Activated gamma-delta T cell (primary cell): ENCODE data around the gene TMEM11.

Source experiments
- DNase-seq: peaks from one replicate; lab custom pipeline; 2025; lab: John Stamatoyannopoulos, UW

The TMEM11 gene

DNA sequence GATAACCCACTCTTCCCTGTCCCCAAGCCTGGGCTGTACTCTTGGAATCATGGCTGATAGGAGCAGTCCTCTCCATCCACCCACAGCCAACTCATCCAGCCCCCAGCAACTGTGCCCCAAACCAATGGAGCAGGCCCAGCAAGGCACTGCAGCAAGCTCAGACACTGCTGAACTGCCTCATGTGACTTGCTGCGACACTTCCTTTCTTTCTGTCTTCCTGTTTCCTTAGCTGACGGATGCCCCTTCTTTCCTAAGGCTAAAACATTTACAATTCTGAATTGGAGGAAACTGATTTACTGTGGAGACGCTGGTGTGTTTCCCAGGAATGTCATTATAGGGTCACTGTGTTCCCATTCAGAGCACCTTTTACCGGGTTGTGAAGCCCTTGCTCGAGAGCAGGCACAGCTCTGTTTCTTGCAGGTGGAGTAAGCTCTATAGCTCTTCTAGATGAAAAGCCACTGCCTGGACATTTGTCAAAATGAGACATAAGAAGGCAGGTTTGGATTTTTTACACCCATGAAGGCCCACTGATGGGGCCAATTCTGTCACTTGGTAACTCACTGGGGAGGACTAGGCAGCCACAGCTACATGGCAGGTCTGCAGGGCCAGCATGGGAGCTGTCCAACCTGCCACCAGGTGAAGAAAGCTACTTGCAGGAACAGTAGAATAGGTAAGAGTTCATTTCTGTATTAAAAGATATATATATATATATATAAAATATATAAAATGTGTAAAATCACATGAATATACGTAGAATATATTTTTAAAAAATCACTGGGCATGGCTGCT lies 27.4 kb downstream of the TMEM11 start:
- no peak for DNase-seq

DNA sequence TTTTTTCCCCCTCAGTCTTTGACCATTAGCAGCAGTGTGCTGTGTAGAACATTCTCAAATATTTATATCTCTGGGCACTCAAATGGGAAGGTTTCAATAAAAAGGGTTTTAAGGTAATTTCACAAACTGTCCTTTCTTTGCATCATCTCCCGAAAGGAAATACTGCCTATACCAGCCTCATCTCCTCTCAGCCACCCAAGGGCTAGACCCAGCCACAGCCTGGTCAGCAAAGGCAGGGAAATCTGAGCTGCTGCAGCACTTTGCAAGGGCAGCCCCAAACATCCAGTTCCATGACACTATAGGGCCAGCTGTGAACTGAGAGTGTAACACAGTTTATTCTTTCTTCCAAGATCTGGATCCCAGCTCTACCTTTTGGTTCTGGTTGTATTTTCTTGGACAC lies 28.9 kb downstream of the TMEM11 start:
- no peak for DNase-seq

DNA sequence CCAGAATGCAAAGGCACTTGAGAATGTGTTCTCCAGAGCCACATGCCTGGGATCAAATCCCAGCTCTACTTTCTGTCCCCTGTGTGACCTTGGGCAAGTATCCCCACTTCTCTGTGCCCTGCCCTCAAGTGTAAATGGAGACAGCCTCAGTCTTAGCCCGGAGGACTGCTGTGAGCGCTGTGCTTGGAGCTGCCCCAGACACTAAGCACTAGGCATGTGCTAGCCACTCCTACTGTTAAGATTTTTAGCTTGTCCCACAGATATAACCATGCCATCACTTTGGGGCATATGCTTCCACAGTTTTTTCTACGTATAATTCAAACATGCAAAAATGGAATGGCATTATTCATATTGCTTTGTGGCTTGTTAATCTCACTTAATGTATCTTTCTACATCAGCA lies 29.4 kb downstream of the TMEM11 start:
- DNase-seq, result no peak

DNA sequence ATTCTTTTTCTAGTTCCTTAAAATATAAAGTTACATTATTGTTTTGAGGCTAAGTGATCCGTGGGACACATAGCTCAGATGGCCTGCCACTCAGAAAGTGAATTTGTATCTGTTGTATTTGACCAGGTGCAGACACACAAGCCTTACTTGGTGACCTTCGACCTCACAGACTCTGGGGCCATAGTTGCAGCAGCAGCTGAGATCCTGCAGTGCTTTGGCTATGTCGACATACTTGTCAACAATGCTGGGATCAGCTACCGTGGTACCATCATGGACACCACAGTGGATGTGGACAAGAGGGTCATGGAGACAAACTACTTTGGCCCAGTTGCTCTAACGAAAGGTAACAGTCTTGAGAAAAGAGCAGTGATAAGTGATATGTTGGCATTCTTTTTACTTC lies 30.5 kb downstream of the TMEM11 start:
- no peak for DNase-seq

DNA sequence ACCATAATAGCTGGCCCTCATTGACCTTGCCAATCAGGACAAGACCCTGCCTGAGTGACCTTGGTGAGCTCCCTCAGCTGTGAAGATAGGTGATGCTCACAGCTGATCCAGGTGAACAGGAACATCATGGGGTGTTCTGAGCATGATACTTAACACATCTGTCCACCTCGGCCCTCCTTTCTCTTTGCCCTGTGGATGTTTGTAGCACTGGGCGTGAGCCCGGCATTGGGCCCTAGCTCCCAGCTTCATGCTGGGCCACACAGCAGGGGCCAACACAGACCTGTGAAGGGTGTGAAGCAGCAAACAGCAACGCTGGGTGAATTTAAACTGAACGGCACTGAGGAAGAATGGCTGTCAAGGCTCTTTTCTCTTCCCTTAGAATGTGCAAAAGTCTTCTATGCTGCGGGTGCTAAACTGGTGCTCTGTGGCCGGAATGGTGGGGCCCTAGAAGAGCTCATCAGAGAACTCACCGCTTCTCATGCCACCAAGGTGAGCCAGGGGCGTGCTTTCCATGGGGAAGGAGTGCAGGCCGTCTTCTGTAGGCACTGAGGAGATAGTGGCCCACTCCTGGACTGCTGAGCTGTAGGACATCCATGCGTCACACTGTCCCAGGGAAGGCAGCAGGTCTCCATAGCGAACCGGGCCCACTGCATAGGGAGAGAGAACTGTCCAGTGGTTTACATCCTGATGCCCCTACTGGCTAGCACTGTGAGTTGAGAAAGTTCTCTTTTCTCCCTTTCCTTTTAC lies 35.9 kb downstream of the TMEM11 start:
- DNase-seq, result no peak

DNA sequence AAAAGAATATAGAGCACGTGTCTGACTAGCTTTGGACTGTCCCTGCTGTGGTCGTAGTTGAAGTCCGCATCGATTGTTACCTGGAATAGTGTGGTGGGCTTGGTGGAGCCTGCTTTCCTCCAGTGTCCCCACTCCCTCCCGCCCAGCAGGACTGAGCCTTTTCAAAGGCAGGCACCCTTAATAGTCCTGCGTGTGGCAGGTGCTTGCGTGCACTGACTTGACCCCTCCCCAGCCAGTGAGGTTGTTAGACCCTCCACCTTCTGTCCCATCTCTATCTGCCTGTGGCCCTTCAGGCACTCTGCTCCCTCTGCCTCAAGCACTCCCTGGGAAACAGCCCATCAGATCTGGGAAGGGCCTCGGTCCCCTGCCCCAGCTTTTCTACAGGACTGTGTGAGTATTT lies 36.6 kb downstream of the TMEM11 start:
- no peak for DNase-seq

DNA sequence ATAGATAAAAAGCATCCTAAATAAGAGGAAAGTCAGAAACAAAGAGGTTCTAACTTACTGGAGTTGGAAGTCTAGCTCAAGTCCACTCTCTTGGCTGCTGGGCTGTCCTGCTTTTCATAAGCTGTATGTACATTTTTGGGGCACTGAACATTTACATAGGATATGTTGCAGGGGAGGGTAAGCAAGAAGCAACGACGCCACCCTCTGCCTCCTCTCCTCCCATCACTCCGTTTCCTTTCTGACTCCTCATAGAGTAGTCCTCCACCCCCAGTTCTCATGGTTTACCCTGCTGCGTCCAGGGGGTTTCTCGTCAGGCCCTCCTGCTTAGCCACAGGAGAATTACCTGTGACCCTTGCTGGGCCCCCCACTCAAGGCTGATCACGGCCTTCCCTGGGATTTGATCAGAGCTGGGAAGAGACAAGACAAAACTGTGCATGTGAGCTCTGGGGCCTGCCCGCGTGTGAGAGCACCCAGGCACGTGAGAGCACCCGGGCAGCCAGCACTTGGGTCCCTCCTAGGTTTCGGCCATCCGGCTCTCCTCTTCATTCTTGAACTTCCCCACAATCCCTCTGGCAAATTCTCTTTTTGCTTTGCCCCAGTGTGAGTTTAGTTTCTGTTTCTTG lies 37.1 kb downstream of the TMEM11 start:
- DNase-seq, result no peak

DNA sequence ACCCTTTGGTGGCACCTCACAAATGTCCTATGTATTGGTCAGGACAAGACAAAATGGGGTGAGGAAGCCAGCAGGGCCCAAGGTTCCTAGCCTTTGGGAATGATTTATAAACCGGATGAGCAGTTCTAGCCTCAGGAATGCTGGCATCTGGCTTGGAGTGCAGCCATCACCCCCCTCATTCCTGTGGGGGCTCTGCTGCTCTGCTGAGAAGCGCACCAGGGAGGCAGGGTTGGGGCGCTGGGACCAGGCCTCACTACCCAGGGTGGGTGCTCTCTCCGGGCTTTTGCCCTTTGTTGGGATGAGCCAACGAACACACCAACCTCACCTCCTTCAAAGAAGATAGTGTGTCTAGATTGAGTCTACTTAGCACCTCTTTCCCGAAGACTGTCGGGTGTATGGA lies 39.2 kb downstream of the TMEM11 start:
- DNase-seq, result no peak

DNA sequence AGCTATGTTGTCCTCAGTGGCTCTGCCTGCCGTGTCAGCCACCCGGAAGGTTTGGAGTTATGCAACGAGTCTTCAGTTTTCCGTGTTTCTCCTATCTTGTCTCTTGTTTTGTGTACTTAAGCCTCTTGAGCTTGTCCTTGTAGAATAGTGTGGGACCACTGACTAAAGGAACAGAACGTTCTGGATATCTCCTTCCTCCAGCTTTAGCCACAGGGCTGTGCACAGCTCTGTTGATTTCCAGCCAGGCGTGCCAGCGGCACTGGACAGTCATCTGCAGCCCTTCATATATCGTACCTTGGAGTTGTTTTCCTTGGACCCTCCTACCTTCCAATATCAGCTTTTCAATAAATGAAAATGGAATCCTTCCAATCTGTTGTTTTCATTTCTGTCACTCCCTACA lies 39.8 kb downstream of the TMEM11 start:
- DNase-seq, result no peak

DNA sequence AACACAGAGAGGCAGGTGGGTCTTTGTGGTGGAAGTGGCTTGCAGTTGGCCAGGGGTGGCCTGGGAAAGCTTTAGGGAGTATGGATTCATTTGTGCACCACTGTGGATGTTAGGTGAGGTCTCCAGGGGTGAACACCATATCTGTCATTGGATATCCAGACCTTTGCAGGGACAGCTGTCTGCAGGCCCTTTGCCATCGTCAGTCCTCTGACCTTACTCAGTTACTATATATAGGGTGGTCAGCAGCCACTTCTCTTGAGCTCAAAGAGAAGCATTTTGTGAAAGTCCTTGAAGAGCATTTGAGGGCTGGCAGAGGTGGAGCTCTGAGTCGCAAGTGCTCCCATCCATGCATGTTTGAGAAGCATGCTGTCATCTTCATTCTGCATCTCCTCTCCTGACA lies 40.4 kb downstream of the TMEM11 start:
- DNase-seq, result no peak

DNA sequence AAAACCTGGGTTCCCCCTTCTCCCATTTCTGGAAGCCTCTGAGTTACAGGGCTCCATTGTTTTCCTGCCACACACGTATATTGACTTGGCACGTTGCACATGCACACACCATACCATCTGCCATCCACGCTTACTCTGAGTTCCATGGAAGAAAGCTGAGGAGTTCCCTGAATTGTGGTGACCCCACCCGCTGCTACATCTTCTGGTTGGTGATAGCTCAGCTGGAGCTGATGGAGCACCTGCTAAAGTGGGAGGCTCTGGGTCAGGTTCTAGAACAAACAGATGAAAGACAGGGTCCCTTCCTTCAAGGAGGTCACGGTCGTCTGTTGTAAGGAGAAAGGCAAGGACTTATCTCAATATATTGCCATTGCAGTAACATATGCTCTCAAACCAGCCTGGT lies 41.1 kb downstream of the TMEM11 start:
- DNase-seq, result no peak

DNA sequence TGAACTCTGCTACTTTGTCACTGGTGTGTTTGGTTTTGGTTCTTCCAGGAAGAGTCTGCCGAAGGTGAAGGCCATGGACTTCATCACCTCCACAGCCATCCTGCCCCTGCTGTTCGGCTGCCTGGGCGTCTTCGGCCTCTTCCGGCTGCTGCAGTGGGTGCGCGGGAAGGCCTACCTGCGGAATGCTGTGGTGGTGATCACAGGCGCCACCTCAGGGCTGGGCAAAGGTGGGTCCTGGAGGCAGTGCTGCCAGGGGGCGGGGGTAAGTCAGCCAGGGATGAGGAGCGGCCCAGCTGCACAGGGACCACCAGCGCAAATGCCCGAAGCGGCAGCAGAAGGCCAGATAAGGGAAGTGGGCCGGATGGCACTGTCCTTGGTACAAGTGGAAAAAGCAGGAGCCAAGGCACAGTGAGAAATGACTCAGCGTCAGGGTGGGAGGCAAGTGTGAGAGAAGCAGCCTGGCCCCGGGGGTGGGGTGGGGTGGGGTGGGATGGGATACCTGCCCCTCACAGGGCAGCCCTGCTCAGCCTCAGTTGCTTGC lies 41.9 kb downstream of the TMEM11 start:
- DNase-seq, result no peak

DNA sequence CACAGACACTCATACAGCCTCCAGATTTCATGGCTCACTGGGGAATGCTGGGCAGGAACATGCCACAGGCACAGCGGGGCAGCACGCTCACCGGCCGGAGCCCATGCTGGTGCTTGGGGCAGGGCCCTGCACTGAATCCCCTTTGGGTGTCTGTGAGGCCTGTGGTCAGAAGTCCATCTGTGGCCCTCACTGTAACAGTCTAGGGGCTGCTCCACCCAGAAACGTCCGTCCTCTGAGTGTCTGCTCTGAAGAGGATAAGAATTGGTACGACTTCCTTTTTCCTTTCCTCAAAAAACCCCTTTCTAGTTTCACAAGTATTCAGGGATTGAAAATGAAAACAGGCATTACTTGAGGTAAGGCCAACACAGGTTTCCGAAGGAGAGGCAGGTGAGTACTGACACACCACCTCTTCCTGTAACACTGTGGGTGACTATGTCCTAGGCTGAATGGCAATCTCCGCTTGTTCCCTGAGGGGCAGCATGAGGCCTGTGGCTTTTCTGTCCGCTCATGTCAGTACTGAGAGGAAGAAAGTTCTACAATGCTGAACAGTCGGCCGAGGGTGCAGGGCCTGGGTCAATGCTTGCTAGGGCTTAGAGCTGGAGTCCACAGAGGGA lies 42.5 kb downstream of the TMEM11 start:
- no peak for DNase-seq

DNA sequence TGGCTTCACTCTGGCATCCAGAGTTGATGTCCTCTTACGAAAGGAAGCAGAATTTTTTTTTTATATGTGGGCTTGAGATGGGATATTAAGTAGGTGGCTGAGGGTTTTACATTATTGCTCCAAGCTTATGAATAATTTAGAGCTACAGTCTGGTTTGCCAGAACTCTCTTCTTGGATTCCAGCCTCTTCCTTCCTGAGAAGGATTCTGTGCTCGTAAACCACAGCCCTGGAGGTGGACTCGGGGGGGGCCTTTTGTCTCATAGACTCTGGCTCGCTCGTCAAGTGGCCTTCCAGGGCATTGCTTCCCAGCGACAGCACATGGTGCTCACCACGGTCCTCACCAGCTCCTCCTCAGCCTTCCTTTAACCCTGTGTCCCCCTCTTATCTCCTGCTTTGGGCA lies 43.2 kb downstream of the TMEM11 start:
- DNase-seq, result no peak

DNA sequence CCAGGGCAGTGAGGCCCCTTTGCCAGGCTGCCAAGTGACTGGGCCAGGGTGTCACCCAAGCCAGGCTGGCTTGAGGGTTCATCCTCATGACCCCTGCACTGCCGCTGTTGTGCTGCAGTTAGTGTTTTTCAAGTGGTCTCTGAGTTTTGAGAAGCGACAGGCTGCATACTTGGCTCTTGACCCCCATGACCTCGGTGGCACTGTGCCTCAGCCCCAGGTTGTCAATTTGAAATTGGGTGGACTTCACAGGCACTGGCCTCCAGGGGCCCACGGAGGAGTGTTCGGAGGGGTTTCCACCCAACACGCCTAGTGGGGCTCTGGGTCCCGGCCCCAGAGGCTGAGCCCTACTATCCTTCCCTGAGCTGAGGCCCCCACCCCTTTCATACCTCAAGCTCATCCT lies 44.5 kb downstream of the TMEM11 start:
- no peak for DNase-seq

DNA sequence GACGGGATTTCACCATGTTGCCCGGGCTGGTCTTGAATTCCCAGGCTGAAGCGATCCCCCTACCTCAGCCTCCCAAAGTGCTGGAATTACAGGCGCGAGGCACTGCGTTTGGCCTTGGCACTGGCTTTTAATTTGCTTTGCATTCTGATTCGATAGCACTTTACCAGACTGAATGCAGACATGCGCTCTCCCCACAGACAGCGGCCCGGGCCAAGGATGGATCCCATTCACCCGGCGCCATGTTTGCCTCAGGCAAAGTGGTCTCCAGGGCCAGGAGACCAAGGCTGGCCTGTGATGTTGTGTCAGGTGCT lies 45.5 kb downstream of the TMEM11 start:
- DNase-seq, result no peak

DNA sequence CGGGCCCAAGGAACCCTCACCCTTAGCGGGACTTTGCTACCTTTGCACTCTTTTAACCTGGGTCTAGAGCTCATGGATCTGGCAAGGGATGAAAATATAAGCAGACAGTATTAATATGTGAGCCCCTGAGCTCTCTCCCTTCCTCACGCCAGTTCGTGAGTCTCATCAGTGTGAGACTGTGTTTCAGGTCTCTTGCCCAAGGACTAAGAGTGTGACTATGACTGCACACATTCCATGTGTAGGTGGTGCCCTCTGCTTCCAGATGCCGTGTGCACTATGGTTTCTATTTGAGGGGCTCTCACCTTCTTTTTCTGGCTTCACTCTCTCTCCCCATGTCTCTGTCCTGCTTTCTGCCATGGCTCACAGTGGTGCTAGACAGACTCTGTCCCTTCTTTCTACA lies 46.7 kb downstream of the TMEM11 start:
- no peak for DNase-seq

DNA sequence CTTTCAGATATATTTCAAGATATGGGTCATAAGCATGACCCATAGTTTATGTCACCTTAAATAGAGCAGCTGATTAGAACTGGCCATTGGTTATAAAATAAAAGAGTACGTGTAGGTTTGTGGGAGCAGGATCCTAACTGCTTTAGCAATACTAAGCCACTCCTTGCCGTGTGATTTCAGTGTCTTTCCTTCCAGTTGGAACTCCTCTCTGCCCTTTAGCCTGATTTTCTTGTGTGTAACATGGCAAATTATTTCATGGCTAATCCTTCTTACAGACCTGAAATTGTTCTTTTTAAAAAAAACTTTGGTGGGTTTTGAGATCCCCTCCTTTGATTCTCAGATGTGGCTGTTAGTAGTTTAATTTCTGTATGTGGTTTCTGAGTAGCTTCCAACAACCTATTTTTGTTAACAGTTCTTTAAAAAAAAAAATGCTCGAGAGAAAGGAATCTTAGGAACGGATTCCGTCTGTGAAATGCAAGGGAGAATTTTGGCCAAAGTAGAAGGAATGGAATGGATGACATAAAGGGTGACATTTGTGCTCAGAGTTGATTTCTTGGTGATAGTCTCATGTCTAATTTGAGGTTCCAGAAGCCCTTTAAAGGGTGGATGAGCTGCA lies 47.3 kb downstream of the TMEM11 start:
- DNase-seq, result no peak

DNA sequence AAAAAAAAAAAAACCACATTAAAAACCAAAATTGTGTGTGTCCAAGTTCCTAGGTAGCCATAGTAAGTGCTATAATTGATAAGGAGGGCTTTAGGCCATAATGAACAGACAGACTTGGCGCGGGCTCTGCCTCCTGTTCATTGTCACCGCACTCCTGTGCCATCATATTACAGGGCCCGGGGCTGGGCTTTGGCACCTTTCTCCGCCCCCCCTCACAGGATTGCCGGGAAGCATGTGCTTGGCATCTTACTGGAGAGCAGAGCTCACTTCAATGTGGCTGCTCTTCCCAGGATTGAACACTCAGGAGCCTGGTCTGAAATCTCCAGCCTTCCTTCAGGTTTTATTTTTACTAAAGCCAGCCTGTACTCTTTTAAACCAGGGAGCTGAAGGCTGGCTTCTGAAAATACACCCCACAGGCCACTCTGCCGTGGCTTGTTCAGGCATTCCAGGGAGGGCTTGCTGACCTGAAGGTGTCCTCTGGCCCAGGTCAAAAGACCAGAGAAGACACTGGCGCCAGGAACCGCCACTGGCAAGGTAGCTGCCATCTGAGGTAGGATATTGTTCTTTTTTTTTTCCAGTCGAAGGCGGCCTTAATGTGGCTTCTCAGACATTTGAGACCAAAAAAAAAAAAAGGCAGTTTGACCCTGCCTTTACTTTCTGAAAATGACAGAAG lies 47.9 kb downstream of the TMEM11 start:
- no peak for DNase-seq

DNA sequence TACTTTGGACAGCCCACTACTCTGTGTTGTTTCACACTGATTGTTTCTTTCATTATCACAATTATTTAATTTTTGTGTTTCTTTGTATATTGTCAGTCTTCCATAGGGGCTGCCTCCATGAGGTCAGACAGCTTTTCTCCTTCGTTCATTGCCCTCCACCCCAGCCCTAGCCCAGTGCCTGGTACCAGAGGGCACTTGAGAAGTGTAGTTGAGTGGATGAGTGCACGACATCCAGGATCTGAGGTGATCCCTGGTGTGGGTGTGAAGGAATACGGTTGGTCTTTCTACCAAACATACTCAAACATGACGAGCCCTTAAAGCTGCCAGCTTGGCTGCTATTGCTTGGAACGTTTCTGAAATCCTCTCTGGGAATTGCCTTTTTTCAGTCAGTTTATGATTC lies 49.3 kb downstream of the TMEM11 start:
- DNase-seq, result no peak

DNA sequence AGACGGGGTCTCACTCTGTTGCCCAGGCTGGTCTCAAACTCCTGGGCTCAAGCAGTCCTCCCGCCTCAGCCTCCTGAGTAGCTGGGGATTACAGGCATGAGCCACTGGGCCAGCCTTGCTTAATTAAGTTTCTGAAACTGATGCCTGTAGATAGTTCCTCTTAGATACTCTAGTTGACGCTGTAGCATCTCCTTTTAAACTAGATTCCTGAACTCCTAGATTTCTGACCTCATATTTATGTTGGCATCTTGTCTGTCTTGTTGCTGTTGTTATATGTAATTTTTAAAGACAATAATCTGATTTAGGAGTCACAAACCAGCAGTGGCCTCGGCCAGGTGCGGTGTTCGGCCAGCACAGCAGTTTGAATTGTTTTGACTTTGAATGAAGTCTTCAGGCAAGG lies 49.7 kb downstream of the TMEM11 start:
- no peak for DNase-seq

DNA sequence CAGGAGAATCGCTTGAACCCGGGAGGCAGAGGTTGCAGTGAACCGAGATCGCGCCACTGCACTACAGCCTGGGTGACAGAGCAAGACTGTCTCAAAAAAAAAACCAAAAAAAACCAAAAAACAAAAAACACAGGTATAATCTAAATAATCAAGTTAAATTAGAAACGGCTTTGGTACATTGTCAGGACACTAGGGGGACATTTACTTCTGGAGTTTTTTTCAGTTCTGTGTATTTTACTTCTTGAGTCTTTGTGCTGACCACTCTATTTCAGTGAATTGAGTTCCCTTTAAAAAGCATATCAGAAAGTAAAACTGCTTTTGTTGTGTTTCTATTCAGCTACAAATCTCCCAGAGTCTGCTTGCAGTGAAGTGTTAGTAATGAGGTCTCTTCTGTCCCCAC lies 50.9 kb downstream of the TMEM11 start:
- DNase-seq, result no peak
